Heart left ventricle (tissue), 13 donors: ENCODE data around the gene COX10.

ENCODE experiments used
- POLR2A ChIP-seq, 2 donors: fragments of 450-650 bp; IDR thresholded peaks; one replicate each; pipeline ENCODE4 v1.6.1; 2017; ENCODE audit warnings: antibody characterized with exemption in 2 of 2, mild to moderate bottlenecking in 2 of 2, moderate library complexity in 2 of 2
- TF ChIP-seq, protein P1 (sequence below), 12 donors: fragments of 200-600 bp; sonication (generic) in 4 of 12; IDR thresholded peaks; one replicate each; pipeline versions ENCODE4 v1.5.0 to v1.8.0; 2018 to 2022; ENCODE audit warnings: antibody characterized with exemption in 12 of 12, mild to moderate bottlenecking in 5 of 12
- donor health status: ischemic (EF 13 %, LVEDD 7.1; RV severe dilation, severe dysfunction).
- donor health status: DM: no; HTN: yes; CAD: no.
- donor health status: DM: no; HTN: no; CAD: no.
- donor health status: ischemic (EF 25% LVEDD 6.9; RV normal size, moderate dysfunction).
- donor health status: ischemic (EF 25% LVEDD 5.7; RV mildly dilated, moderate dysfunction).
- donor health status: ischemic (EF 35%, LVEDD 5.7; RV mildly dilated, moderate dysfunction).
- donor health status: nonischemic (EF 11% LVEDD 7.7; RV severe dilation, severe dysfunction).
- donor health status: DM: yes; HTN: yes; CAD: no.
- donor health status: PGD.
- donor health status: ischemic (EF 29% LVEDD 5.4; RV normal size, mild dysfunction).
- donor health status: nonischemic (EF 23%, LVEDD 6.1; RV moderate dilation, normal function).

DNA sequence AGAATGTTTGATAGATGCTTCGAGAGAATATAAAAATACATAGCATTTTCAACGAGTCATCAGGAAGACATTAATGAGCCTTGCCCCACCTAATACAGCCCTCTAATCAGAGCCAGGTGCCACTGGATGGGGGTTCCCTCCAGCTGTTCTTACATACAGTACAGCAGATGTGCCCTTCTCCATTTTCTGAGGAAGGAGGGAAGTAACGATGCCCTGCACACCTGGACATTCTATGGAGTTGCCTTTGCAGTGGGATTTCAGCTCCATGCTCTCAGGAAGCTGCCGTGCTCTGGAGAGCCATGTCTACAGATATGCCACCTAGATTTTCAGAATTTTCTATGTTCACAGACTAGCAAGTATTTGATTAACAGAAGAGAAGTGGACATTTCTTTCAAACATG, 131.1 kb downstream of the COX10 start:
- no peak for TF ChIP-seq POLR2A (IDR thresholded peaks at IDR 0.05)
- TF ChIP-seq, protein P1, sequence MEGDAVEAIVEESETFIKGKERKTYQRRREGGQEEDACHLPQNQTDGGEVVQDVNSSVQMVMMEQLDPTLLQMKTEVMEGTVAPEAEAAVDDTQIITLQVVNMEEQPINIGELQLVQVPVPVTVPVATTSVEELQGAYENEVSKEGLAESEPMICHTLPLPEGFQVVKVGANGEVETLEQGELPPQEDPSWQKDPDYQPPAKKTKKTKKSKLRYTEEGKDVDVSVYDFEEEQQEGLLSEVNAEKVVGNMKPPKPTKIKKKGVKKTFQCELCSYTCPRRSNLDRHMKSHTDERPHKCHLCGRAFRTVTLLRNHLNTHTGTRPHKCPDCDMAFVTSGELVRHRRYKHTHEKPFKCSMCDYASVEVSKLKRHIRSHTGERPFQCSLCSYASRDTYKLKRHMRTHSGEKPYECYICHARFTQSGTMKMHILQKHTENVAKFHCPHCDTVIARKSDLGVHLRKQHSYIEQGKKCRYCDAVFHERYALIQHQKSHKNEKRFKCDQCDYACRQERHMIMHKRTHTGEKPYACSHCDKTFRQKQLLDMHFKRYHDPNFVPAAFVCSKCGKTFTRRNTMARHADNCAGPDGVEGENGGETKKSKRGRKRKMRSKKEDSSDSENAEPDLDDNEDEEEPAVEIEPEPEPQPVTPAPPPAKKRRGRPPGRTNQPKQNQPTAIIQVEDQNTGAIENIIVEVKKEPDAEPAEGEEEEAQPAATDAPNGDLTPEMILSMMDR (IDR thresholded peaks at IDR 0.05), result no peak
